ENCODE measurements around the gene SNX27.

DNA sequence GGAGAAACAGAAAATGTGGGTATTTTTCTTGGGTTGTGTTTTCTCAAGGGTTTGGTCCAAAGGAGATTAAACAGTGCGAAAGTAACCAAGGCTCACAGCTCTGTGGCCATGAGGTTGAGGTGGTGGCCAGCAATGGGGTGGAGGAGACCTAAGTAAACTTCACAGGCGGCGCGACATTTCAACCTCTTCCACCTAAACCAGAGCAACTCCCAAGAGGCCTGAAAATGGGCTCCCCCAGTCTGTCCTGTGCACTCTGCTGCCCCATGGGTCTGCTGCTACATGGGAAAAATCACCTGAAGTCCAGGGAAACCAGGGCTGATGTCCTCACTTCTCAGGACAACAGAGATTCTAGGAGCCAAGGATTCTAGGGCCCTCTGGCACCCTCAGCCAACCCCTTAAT, 92.4 kb downstream of the SNX27 start:
- TF ChIP-seq, protein P1, sequence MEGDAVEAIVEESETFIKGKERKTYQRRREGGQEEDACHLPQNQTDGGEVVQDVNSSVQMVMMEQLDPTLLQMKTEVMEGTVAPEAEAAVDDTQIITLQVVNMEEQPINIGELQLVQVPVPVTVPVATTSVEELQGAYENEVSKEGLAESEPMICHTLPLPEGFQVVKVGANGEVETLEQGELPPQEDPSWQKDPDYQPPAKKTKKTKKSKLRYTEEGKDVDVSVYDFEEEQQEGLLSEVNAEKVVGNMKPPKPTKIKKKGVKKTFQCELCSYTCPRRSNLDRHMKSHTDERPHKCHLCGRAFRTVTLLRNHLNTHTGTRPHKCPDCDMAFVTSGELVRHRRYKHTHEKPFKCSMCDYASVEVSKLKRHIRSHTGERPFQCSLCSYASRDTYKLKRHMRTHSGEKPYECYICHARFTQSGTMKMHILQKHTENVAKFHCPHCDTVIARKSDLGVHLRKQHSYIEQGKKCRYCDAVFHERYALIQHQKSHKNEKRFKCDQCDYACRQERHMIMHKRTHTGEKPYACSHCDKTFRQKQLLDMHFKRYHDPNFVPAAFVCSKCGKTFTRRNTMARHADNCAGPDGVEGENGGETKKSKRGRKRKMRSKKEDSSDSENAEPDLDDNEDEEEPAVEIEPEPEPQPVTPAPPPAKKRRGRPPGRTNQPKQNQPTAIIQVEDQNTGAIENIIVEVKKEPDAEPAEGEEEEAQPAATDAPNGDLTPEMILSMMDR (IDR thresholded peaks at IDR 0.05) = no peak
- no peak for TF ChIP-seq POLR2A (IDR thresholded peaks at IDR 0.05)
- TF ChIP-seq EP300 (IDR thresholded peaks at IDR 0.05) = no peak
